Sciatic nerve (tissue), 2 donors: ENCODE measurements around the gene ATP6V1A. TPM values are rescaled to one million over a fixed set of nuclear protein-coding genes. Genes with fewer than 3 reads are reported as not detected.
A peak's percentile ranks its signal among the peaks of the same experiment; 100 is the strongest.
"Not testable (repeated sequence)": the region's sequence is repeated elsewhere in the genome, so short reads cannot be mapped to it uniquely, and the experiment has no call there.

Experiments
- ATAC-seq: fragments of 200-7000 bp; cut with Tn5 transposase; one replicate; pipeline ENCODE4 v1.9.1; 2020; ENCODE audit warnings: mild to moderate bottlenecking, moderate library complexity
- DNase-seq: peaks from one replicate; pipeline ENCODE4 v3.0.0-alpha.2; 2020; ENCODE audit warnings: low spot score
- intact Hi-C: fragments of 100-400 bp; cut with DNase I; formaldehyde crosslinking; loops from one replicate; pipeline ENCODE4 v1.14.2; 2022
- total RNA-seq: library from RNA; stranded (reverse); fragmentation: NEBNext Ultra II Directional; extraction: Animal tissue kit (Norgen Biotek cat#: 25700); gene quantifications from one replicate; pipeline ENCODE4 v1.2.1, GENCODE V29; 2021
- donor health status: DM: no; HTN: no; CAD: no.
- donor health status: DM: no; HTN: no; CAD: no.

The ATP6V1A gene
- total RNA-seq, 1 donor from 2014 or later = 48.6 TPM

- ATAC-seq (no peak), DNase-seq (no peak)
- intact Hi-C loops = no loop called here
Observed at GRCh38 chr3:113802795-113803455, 56.1 kb downstream of the ATP6V1A start.

GRCh38 chr3:113804661-113805060 is 57.8 kb downstream of the ATP6V1A start:
- intact Hi-C loops = no loop called here
- ATAC-seq = no peak

GRCh38 chr3:113805249-113805648 is 58.4 kb downstream of the ATP6V1A start:
- no peak for ATAC-seq
- DNase-seq = no peak
- intact Hi-C loops = no loop called here

More at GRCh38 chr3:113804661-113805060, 57.8 kb downstream of the ATP6V1A start:
- no peak for DNase-seq

DNA sequence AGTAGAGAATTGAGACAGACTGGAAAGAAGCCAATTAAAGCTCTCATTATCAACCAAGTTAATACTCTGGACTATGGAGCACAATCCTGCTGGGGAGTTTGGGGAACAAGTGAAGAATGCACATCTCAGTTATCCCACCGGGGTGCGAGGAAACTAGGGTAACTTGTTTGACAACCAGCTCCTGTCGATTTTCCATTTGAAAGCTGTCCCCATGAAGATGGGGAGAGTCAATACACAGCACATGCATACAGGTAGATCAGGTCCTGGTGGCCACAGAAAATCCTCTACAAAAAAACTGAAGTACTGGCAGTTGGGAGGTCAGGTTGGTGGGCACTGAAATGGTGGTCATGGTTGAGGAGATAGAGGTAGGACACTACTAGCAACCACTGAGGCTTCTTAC is 66.0 kb downstream of the ATP6V1A start:
- intact Hi-C loops = no loop called here
- DNase-seq (no peak), ATAC-seq (no peak)

DNA sequence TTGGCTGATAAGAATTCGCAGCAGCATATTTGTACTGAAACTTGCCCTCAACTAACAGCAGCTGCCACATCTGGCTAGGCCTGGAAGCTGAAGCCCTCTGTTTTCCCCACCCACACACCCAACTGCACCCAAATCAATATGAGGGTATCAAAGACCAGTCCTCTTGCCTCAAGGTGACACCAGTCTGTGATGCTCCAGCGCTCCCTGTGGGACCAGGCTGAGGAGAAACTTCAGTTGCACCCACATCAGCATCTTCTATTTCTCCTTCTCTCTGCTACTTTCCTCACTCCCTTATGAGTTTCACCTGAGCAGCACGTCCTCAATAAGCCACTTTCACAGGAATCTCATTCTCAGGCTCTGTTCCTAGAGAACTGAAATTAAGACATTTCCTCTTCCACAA is 73.0 kb downstream of the ATP6V1A start:
- intact Hi-C loops = no loop called here
- ATAC-seq (no peak), DNase-seq (no peak)

DNA sequence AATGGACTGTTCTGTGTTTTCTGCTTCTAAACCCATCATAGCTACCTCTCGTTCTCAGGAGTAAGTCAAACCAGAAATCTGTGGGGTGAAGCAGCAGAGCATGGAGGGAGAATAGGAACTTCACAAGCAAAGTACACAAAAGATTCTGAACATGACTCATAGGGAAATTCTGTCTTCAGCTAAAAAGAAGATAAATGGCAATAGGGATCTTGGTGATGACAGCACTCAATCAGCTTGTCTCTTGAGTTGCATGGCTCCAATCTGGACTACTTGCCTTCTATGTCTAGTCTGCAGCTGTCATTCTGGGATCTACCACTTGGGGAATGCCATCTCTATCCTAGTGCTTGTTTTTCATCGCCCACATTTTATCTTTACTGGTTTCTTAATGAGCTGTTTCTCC is 78.3 kb downstream of the ATP6V1A start:
- DNase-seq (no peak), ATAC-seq (no peak)
- intact Hi-C loops = no loop called here

GRCh38 chr3:113828600-113828999 is 81.8 kb downstream of the ATP6V1A start:
- intact Hi-C loops = no loop called here

GRCh38 chr3:113829576-113830354 is 82.9 kb downstream of the ATP6V1A start:
- ATAC-seq (no peak), DNase-seq (no peak)
- intact Hi-C loops = no loop called here

More at GRCh38 chr3:113828600-113828999, 81.8 kb downstream of the ATP6V1A start:
- no peak for ATAC-seq
- DNase-seq = no peak

- no peak for ATAC-seq
- intact Hi-C loops = no loop called here
- no peak for DNase-seq
Observed at GRCh38 chr3:113831103-113831355, 84.2 kb downstream of the ATP6V1A start.

DNA sequence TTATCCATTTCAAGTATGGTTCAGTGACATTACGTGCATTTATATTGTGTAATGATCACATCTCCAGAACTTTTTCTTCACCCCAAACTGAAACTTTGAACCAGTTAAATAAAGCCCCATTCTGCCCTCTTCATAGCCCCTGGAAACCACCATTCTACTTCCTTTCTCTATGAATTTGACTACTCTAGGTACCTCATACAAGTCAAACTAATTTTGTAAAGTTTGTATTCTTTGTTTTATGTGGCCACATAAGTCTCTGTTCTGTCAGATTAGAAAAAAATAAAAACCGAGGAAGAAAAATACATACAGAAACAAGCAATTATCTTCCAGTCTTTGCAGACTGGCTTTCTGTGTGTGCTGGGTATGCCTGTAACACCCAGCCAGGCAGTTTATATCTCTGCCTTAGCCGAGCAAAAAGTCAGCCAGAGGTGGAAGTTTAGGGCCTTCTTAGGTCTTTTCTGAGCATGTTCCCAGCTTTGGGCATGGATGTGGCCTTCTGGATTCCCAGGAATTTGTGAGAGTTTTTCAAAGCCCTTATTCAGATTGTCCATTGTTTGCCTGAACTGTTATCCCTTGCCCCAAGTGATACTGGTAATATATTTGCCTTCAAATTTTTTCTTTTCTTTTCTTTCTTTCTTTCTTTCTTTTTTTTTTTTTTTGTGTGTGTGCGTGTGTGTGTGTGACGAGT is 85.8 kb downstream of the ATP6V1A start:
- ATAC-seq (no peak), DNase-seq (no peak)
- intact Hi-C loops = no loop called here

DNA sequence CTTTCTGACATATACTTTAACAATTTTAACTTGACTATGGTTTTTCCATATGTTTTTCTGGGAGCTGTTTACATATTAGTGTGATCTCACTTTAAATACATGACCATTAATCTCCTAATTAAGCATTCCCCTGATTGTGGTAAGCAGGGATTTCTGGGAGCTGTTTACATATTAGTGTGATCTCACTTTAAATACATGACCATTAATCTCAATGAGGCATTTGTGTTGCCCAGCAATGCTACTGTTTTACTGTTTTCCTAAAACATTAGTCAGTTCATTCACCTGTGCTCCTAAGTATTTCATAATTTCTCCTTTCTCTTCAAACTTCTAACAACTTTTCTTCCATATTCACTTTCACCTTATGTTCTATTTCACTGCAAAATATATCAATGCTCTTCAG is 88.1 kb downstream of the ATP6V1A start:
- intact Hi-C loops = no loop called here
- DNase-seq (no peak), ATAC-seq (no peak)

DNA sequence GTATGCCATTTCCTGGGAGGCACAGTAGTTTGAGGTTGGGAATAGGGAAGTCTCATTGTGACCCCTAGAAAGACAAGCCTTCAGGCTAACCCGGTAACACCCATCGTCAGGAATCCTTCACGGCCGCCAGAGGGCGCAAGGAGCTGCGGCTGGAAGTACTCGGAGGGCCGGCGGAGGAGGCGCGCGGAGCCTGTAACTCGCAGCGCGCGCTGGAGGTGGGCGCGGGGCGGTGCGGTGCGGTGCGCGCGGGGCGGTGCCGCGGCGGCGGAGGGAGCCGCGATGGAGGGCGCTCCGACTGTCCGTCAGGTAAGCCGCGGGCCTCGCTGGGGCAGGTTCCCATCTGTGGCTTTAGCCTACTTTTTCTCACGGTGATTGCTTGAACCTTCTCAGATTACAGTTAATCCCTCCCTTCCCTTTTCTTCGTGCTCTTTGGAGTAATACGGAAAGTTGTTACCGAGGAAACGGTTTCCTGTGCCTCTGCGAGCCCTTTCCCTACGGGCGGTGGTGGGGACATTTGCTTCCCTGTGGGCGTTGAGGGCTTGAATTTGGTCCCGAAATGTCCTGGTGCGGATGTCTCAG is 91.9 kb downstream of the ATP6V1A start, which contains the start of gene GRAMD1C:
TSS of gene GRAMD1C (plus strand) at position 158 of the 579 bp plus-strand sequence. CDS start at position 280, 122 bp downstream.
- intact Hi-C loops = no loop called here
- ATAC-seq (peak; percentile 96), DNase-seq (peak; percentile 91)

GRCh38 chr3:113839551-113839950 is 92.7 kb downstream of the ATP6V1A start:
- DNase-seq = no peak
- intact Hi-C loops = no loop called here
- no peak for ATAC-seq

- ATAC-seq (no peak), DNase-seq (no peak)
- intact Hi-C loops = no loop called here
Observed at GRCh38 chr3:113844622-113845222, 97.9 kb downstream of the ATP6V1A start.

DNA sequence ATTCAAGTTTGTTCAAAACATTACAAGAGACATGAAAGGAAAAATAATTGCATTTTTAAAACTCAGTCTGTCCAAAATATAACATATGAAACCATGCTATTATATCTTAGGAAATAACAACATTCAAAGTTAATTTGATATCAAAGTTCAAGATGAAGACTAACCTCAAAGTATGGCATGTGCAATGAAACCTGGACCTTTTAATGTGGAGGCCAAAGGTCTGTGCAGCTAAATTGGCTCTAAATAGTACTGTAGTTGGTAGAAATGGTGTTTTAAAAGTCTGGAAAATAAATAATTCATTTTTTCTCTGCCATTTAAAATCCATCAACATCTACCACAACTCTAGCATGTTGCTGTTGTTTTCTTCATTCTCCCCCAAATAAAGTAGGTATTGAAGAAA is 100.4 kb downstream of the ATP6V1A start:
- ATAC-seq = no peak
- intact Hi-C loops = no loop called here
- no peak for DNase-seq

- ATAC-seq = no peak
Observed at GRCh38 chr3:113847664-113848461, 101.0 kb downstream of the ATP6V1A start.

GRCh38 chr3:113849071-113849470 is 102.2 kb downstream of the ATP6V1A start:
- intact Hi-C loops, DNase-seq, ATAC-seq: not testable (repeated sequence)

More at GRCh38 chr3:113847664-113848461, 101.0 kb downstream of the ATP6V1A start:
- no peak for DNase-seq
- intact Hi-C loops = no loop called here

GRCh38 chr3:113849841-113850240 is 103.0 kb downstream of the ATP6V1A start:
- DNase-seq, ATAC-seq, intact Hi-C loops: not testable (repeated sequence)
